Adipose tissue (tissue), 3 donors: ENCODE data around the gene ECPAS. TPM values are rescaled to one million over a fixed set of nuclear protein-coding genes. Genes with fewer than 3 reads are reported as not detected.
"Not testable (repeated sequence)": the region's sequence is repeated elsewhere in the genome, so short reads cannot be mapped to it uniquely, and the experiment has no call there.

Source experiments
- H3K27ac ChIP-seq: one replicate; pipeline ENCODE4 v1.5.1; 2013; ENCODE audit warnings: low read depth, low read length
- WGBS, 3 donors: extraction: QIAGEN DNeasy Blood & Tissue Kit; methylation state at CpG; one replicate each; pipeline ENCODE4 v1.1.7; 2013; 5-methylcytosine and 5-hydroxymethylcytosine counted together
- polyA plus RNA-seq, 3 donors: library from polyadenylated mRNA; stranded (reverse); fragments of 200-250 nt; gene quantifications; one replicate each; pipeline ENCODE4 v1.2.3, GENCODE V29; 2013
- donor health status: healthy with polysubstance abuse.
- donor health status: Bipolar disorder and iron deficiency.
- donor health status: healthy.

Gene ECPAS, protein sequence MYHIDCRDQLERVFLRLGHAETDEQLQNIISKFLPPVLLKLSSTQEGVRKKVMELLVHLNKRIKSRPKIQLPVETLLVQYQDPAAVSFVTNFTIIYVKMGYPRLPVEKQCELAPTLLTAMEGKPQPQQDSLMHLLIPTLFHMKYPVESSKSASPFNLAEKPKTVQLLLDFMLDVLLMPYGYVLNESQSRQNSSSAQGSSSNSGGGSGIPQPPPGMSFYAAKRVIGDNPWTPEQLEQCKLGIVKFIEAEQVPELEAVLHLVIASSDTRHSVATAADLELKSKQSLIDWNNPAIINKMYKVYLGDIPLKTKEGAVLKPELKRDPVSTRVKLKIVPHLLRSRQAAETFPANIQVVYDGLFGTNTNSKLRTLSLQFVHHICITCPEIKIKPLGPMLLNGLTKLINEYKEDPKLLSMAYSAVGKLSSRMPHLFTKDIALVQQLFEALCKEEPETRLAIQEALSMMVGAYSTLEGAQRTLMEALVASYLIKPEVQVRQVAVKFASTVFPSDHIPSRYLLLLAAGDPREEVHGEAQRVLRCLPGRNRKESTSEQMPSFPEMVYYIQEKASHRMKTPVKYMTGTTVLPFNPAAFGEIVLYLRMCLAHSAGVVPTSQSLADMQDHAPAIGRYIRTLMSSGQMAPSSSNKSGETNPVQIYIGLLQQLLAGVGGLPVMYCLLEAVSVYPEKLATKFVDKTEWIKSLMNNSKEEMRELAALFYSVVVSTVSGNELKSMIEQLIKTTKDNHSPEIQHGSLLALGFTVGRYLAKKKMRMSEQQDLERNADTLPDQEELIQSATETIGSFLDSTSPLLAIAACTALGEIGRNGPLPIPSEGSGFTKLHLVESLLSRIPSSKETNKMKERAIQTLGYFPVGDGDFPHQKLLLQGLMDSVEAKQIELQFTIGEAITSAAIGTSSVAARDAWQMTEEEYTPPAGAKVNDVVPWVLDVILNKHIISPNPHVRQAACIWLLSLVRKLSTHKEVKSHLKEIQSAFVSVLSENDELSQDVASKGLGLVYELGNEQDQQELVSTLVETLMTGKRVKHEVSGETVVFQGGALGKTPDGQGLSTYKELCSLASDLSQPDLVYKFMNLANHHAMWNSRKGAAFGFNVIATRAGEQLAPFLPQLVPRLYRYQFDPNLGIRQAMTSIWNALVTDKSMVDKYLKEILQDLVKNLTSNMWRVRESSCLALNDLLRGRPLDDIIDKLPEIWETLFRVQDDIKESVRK (N-terminal part only)
- 10 to 100 TPM; 20.9 to 33.1 (median 32.7) TPM for polyA plus RNA-seq

- 0 to 1% (median 0%) methylated on average over 83 to 101 of the region's 101 CpGs for WGBS, 3 donors
Measured at GRCh38 chr9:111483858-111484571, at the start of gene ECPAS. TSS of gene ECPAS (minus strand) at chr9:111484383. CDS start at chr9:111472918, 11,465 bp downstream.

GRCh38 chr9:111533099-111533790 is 49.1 kb upstream of the ECPAS start:
- WGBS, 3 donors: 90 to 94% (median 94%) methylated on average over 5 of the region's 5 CpGs
- no peak overlapping the region for H3K27ac ChIP-seq

More at GRCh38 chr9:111483858-111484571, at the start of gene ECPAS:
- H3K27ac ChIP-seq: peak within 1 kb of the TSS; percentile 98

DNA sequence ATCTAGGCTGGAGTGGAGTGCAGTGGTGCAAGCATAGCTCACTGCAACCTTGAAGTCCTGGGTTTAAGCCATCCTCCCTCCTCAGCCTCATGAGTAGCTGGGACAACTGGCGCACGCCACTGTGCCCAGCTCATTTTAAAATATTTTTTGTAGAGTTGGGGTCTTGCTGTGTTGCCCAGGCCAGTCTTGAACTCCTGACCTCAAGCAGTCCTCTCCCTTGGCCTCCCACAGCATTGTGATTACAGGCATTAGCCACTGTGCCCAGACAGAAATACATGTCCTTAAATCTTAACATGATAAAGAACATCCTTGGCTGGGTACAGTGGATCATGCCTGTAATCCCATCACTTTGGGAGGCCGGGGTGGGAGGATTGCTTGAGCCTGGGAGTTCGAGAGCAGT is 47.5 kb upstream of the ECPAS start:
- H3K27ac ChIP-seq: no peak overlapping the region
- 83 to 98% (median 95%) methylated on average over 4 of the region's 4 CpGs for WGBS, 3 donors

DNA sequence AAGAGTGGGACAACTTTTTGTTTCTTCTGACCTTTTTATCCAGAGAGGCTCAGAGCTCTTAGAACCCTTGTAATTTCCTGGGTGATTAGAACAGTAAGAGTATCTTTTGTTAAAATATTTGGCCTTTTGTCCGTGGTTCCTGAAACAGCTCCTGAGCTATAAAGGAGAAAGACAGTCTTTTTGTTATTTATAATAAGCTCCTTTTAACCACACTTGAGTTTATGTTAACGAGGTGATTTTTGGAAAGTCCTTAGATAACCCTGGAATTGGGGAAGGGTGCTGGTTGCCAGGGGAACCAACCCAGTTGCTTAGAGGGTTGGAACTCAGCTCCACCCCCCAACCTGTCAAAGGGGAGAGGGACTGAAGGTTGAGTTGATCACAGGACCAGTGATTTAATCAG is 45.6 kb upstream of the ECPAS start:
- no peak overlapping the region for H3K27ac ChIP-seq
- WGBS, 3 donors: 33 to 41% (median 39%) methylated on average over 2 of the region's 2 CpGs

GRCh38 chr9:111527347-111527746 is 43.2 kb upstream of the ECPAS start:
- 91 to 96% (median 94%) methylated on average over 2 of the region's 2 CpGs for WGBS, 3 donors
- H3K27ac ChIP-seq: no peak overlapping the region

- 1% methylated on average over 66 of the region's 66 CpGs for WGBS, 3 donors
- no peak within 1 kb of the TSS for H3K27ac ChIP-seq
Measured at GRCh38 chr9:111525056-111525977, 41.1 kb upstream of the ECPAS start, which contains the start of gene ZNF483. TSS of gene ZNF483 (plus strand) at chr9:111525179. CDS start at chr9:111527396, 2,217 bp downstream.

DNA sequence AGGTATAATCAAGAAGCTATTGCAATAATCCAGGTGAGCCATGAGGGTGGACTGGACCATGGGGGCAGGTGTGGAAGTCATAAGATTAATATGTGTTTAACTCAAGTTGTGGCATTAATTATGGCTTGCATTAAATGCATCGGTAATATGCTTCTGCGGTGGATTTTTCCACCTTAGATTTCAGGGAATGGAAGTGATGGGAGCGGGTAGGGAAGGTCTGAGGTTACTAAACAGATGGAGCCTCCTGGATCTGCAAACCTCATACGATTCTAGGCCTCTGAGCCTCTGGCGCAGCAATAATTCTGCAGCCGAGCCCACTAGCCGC is 40.5 kb upstream of the ECPAS start:
- WGBS, 3 donors: 26 to 37% (median 35%) methylated on average over 7 of the region's 7 CpGs
- H3K27ac ChIP-seq: no peak overlapping the region

DNA sequence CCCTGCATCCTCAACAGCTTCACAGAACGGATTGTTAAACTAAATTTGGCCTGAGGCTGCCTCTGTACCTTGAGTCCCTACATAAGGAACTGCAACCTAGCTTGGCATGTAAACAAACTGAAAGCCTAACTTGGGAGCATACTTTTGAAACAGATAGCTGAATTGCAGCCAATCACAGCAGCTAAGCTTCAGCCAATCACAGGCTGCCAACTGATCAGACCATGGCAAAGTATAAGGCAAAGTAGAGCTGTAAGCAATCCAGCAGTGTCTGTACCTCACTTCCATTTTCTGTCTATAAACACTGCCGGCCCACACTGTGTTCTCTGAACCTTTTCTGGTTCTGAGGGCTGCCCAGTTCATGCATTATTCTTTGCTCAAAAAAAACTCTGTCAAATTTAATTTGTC is 31.9 kb upstream of the ECPAS start:
- WGBS, 3 donors: 79 to 88% (median 85%) methylated on average over 2 of the region's 2 CpGs
- H3K27ac ChIP-seq: no peak overlapping the region

- H3K27ac ChIP-seq: no peak overlapping the region
Measured at GRCh38 chr9:111514967-111515366, 30.8 kb upstream of the ECPAS start.

- not testable (repeated sequence) for H3K27ac ChIP-seq
- 77 to 80% (median 79%) methylated on average over 6 of the region's 6 CpGs for WGBS, 3 donors
Measured at GRCh38 chr9:111511581-111511980, 27.4 kb upstream of the ECPAS start.

GRCh38 chr9:111502506-111502905 is 18.3 kb upstream of the ECPAS start:
- WGBS, 3 donors: 65 to 82% (median 82%) methylated on average over 3 of the region's 3 CpGs
- no peak overlapping the region for H3K27ac ChIP-seq

- 83 to 90% (median 89%) methylated on average over 6 of the region's 6 CpGs for WGBS, 3 donors
- H3K27ac ChIP-seq: no peak overlapping the region
Measured at GRCh38 chr9:111501648-111502047, 17.5 kb upstream of the ECPAS start.

DNA sequence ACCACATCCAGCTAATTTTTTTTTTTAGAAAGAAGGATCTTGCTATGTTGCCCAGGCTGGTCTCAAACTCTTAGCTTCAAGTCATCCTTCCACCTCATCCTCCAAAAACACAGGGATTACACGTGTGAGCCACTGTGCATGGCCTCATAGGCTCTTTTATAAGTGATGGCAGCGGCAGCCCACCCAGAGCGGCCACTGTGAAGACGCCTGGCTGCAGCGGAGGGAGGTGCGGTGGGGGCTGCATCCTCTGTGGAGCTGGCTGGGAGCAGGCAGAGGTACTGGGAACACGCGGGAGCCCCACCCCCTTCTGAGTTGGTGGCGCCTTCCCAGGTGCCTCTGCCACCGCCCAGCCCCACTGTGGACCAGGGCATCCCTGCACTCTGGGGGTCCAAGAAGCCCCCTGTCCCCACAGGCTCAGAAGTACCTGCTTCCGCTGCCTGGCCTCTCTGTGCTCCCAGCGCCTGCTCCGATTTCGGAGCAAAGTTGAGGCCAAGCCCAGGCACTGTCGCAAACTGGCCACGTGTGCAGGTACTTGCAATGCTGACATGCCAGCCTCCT is 16.9 kb upstream of the ECPAS start:
- WGBS, 3 donors: 91 to 95% (median 95%) methylated on average over 16 of the region's 16 CpGs
- no peak overlapping the region for H3K27ac ChIP-seq

GRCh38 chr9:111497196-111497595 is 13.0 kb upstream of the ECPAS start:
- H3K27ac ChIP-seq: not testable (repeated sequence)
- 97 to 100% (median 97%) methylated on average over 2 of the region's 2 CpGs for WGBS, 3 donors

GRCh38 chr9:111484572-111484894 is 350 bp upstream of the ECPAS start:
- 0 to 2% (median 1%) methylated on average over 4 of the region's 4 CpGs for WGBS, 3 donors
- H3K27ac ChIP-seq: peak overlapping the region; percentile 98

- 0 to 1% (median 1%) methylated on average over 45 to 78 of the region's 78 CpGs for WGBS, 3 donors
Measured at GRCh38 chr9:111483439-111483857, 735 bp downstream of the ECPAS start.

More at GRCh38 chr9:111483439-111483857, 735 bp downstream of the ECPAS start:
- H3K27ac ChIP-seq: peak overlapping the region; percentile 98
